OCI-LY3 (cell line): ENCODE results near the gene IDS.
A peak's percentile ranks its signal among the peaks of the same experiment; 100 is the strongest.
"Not testable (repeated sequence)": the region's sequence is repeated elsewhere in the genome, so short reads cannot be mapped to it uniquely, and the experiment has no call there.

Experiments used
- H2AFZ ChIP-seq: fragments of 200-600, 300-600 bp; shearing (Covaris generic); 2 replicates; pipeline ENCODE4 v1.6.0; 2014; ENCODE audit warnings: antibody characterized with exemption, low read depth, low read length
- H3K27ac ChIP-seq: fragments of 200-600, 300-600 bp; sonication (generic); 2 replicates; pipeline ENCODE4 v1.5.1; 2014; ENCODE audit warnings: mild to moderate bottlenecking, low read length, moderate library complexity, mixed read lengths
- H3K27me3 ChIP-seq: fragments of 200-600, 300-600 bp; sonication (generic); 2 replicates; pipeline ENCODE4 v1.6.1; 2014; ENCODE audit warnings: low read depth, low read length, mixed read lengths
- H3K36me3 ChIP-seq: fragments of 200-600, 300-600 bp; sonication (generic); replicated peaks from 2 replicates; pipeline ENCODE3; 2014; ENCODE audit warnings: low read depth, low read length, mixed read lengths
- H3K4me1 ChIP-seq: fragments of 300-600, 200-600 bp; sonication (generic); 2 replicates; pipeline ENCODE4 v1.6.1; 2014; ENCODE audit warnings: low read length, mixed read lengths
- H3K4me2 ChIP-seq: fragments of 200-600, 300-600 bp; sonication (generic); 2 replicates; pipeline ENCODE4 v1.6.1; 2014; ENCODE audit warnings: low read length, mixed read lengths
- H3K4me3 ChIP-seq: fragments of 300-600, 200-600 bp; sonication (generic); 2 replicates; pipeline ENCODE4 v1.5.1; 2014; ENCODE audit warnings: antibody characterized with exemption, mild to moderate bottlenecking, low read length, moderate library complexity
- H3K79me2 ChIP-seq: fragments of 300-600, 200-600 bp; shearing (Covaris generic); 2 replicates; pipeline ENCODE4 v1.6.1; 2014; ENCODE audit warnings: mild to moderate bottlenecking, low read length, mixed read lengths
- H3K9ac ChIP-seq: fragments of 300-600, 200-600 bp; shearing (Covaris generic); 2 replicates; pipeline ENCODE4 v1.6.0; 2014; ENCODE audit warnings: mild to moderate bottlenecking, low read length, moderate library complexity
- H3K9me3 ChIP-seq: fragments of 200-600, 300-600 bp; shearing (Covaris generic); 2 replicates; pipeline ENCODE4 v1.6.1; 2014; ENCODE audit warnings: low read length, mixed read lengths; ENCODE audit not compliant: insufficient read depth
- H4K20me1 ChIP-seq: fragments of 200-600, 300-600 bp; sonication (generic); 2 replicates; pipeline ENCODE4 v1.6.1; 2016; ENCODE audit warnings: low read length, mixed read lengths; ENCODE audit not compliant: insufficient read depth
- CTCF ChIP-seq: fragments of 200-600, 300-600 bp; sonication (generic); IDR thresholded peaks from 2 replicates; pipeline ENCODE4 v1.5.1; 2014; ENCODE audit warnings: antibody characterized with exemption, low read length, low read depth
- EZH2phosphoT487 ChIP-seq: fragments of 200-600 bp; shearing (Covaris generic); IDR thresholded peaks from 2 replicates; pipeline ENCODE4 v1.6.1; 2018; ENCODE audit warnings: antibody characterized with exemption, mixed run types, low read depth

The IDS gene

GRCh38 chrX:149539283-149540130, 34.4 kb upstream of the IDS start:
- TF ChIP-seq CTCF (no peak), EZH2phosphoT487 (no peak)

GRCh38 chrX:149537474-149537873, 32.4 kb upstream of the IDS start:
- not testable (repeated sequence) for H4K20me1 ChIP-seq, H2AFZ ChIP-seq, H3K36me3 ChIP-seq, H3K9me3 ChIP-seq, H3K27me3 ChIP-seq
- Histone ChIP-seq H3K79me2 (peaks cover 11% of the 10 kb centered on the region), H3K9ac (peak overlapping the region; percentile 44; the same call in 1 of the 2 replicates), H3K27ac (peak overlapping the region; percentile 70), H3K4me1 (peaks cover 19% of the 10 kb centered on the region), H3K4me2 (peak overlapping the region; percentile 56), H3K4me3 (peak overlapping the region; percentile 37; the same call in 1 of the 2 replicates)

More at GRCh38 chrX:149539283-149540130, 34.4 kb upstream of the IDS start:
- H3K9ac ChIP-seq = peak overlapping the region; percentile 79
- H3K4me2 ChIP-seq = peak overlapping the region; percentile 90
- H3K27me3 ChIP-seq = no peaks in the 10 kb centered on the region
- peaks cover 17% of the 10 kb centered on the region for H3K4me1 ChIP-seq
- peak overlapping the region; percentile 80 for H3K27ac ChIP-seq
- no peak overlapping the region for H2AFZ ChIP-seq
- peak overlapping the region; percentile 92 for H3K4me3 ChIP-seq
- peaks cover 11% of the 10 kb centered on the region for H3K79me2 ChIP-seq
- H4K20me1 ChIP-seq = no peaks in the 10 kb centered on the region
- H3K36me3 ChIP-seq = no peaks in the 10 kb centered on the region
- no peaks in the 10 kb centered on the region for H3K9me3 ChIP-seq

- H3K9ac ChIP-seq, H3K27me3 ChIP-seq, H3K9me3 ChIP-seq, H3K79me2 ChIP-seq, H3K27ac ChIP-seq, H2AFZ ChIP-seq, H3K4me2 ChIP-seq, H4K20me1 ChIP-seq, H3K4me3 ChIP-seq: not testable (repeated sequence)
- Histone ChIP-seq H3K4me1 (peaks cover 37% of the 10 kb centered on the region), H3K36me3 (peaks cover 10% of the 10 kb centered on the region)
These were observed 30.0 kb upstream of the IDS start for GRCh38 chrX:149534926-149535602.

GRCh38 chrX:149533999-149534398, 28.9 kb upstream of the IDS start:
- H3K9me3 ChIP-seq, H3K27ac ChIP-seq, H3K27me3 ChIP-seq, H3K79me2 ChIP-seq, H2AFZ ChIP-seq, H3K4me3 ChIP-seq, H4K20me1 ChIP-seq, H3K4me2 ChIP-seq, H3K9ac ChIP-seq: not testable (repeated sequence)
- H3K4me1 ChIP-seq = peaks cover 36% of the 10 kb centered on the region
- peaks cover 11% of the 10 kb centered on the region for H3K36me3 ChIP-seq

DNA sequence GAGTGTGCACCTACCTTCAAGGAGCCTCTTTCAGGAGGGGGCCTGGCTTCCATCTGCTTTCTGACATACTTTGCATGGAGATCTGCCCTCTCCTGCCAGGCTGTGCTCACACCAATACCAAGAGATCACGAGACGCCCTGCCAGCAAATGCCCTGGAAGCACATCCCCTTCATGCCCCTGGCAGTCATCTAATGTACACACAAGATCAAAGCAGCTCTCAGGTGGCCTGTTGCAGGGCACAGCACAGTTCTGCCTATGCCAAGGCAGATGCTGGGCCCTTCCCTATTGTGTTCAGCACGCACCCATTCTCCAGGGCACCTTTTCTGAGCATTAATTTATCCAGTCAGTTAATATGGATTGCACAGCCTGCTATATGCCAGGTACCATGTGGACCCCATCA, 27.8 kb upstream of the IDS start:
- H3K4me2 ChIP-seq, H3K79me2 ChIP-seq, H4K20me1 ChIP-seq, H3K27me3 ChIP-seq, H3K27ac ChIP-seq, H3K4me3 ChIP-seq, H3K9ac ChIP-seq, H2AFZ ChIP-seq, H3K9me3 ChIP-seq: not testable (repeated sequence)
- peaks cover 34% of the 10 kb centered on the region for H3K4me1 ChIP-seq
- H3K36me3 ChIP-seq = peaks cover 13% of the 10 kb centered on the region

GRCh38 chrX:149531599-149531998, 26.5 kb upstream of the IDS start:
- Histone ChIP-seq H3K36me3 (peaks cover 13% of the 10 kb centered on the region), H3K4me2 (peak overlapping the region; percentile 85), H3K9me3 (no peaks in the 10 kb centered on the region), H2AFZ (no peak overlapping the region), H3K4me1 (peaks cover 35% of the 10 kb centered on the region), H4K20me1 (no peaks in the 10 kb centered on the region), H3K9ac (peak overlapping the region; percentile 59; the same call in 1 of the 2 replicates), H3K27me3 (no peaks in the 10 kb centered on the region), H3K27ac (peak overlapping the region; percentile 93), H3K79me2 (no peaks in the 10 kb centered on the region), H3K4me3 (peak overlapping the region; percentile 53)
- peak; percentile 11; the same call in 1 of the 2 replicates for TF ChIP-seq CTCF
- TF ChIP-seq EZH2phosphoT487 = no peak
